ENCODE data around the gene SPNS2. TPM values are rescaled to one million over a fixed set of nuclear protein-coding genes. Genes with fewer than 3 reads are reported as not detected.

Gene SPNS2
- total and polyA plus RNA-seq, 2 donors (not counting 1 experiment from before 2014, with no cell fraction given) = 0.48 TPM; not detected in 1

- TF ChIP-seq, protein P1, sequence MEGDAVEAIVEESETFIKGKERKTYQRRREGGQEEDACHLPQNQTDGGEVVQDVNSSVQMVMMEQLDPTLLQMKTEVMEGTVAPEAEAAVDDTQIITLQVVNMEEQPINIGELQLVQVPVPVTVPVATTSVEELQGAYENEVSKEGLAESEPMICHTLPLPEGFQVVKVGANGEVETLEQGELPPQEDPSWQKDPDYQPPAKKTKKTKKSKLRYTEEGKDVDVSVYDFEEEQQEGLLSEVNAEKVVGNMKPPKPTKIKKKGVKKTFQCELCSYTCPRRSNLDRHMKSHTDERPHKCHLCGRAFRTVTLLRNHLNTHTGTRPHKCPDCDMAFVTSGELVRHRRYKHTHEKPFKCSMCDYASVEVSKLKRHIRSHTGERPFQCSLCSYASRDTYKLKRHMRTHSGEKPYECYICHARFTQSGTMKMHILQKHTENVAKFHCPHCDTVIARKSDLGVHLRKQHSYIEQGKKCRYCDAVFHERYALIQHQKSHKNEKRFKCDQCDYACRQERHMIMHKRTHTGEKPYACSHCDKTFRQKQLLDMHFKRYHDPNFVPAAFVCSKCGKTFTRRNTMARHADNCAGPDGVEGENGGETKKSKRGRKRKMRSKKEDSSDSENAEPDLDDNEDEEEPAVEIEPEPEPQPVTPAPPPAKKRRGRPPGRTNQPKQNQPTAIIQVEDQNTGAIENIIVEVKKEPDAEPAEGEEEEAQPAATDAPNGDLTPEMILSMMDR (IDR thresholded peaks at IDR 0.05) = no peak
- no peak for TF ChIP-seq EZH2 (IDR thresholded peaks at IDR 0.05; ENCODE audit: borderline replicate concordance, insufficient read depth, low read depth, low read length, poor library complexity, severe bottlenecking)
- Histone ChIP-seq H3K27me3 (replicated peaks in 1 of 4; ENCODE audit: control extremely low read depth in 1 of 4, control insufficient read depth in 3 of 4, insufficient read depth in 4 of 4, low read length in 3 of 4) (peaks cover 0 to 2% (median 0%) of the 10 kb centered on the region in 4 experiments), H3K4me2 (replicated peaks; ENCODE audit: low read depth, low read length, poor library complexity, severe bottlenecking) (no peak overlapping the region), H3K79me2 (ENCODE audit: control insufficient read depth, insufficient read depth, low read length) (no peaks in the 10 kb centered on the region), H3K4me1 (ENCODE audit: control insufficient read depth in 2 of 2, insufficient read depth in 2 of 2, low read length in 2 of 2) (peaks cover 0 to 3% of the 10 kb centered on the region in 2 donors), H3K4me3 (ENCODE audit: control extremely low read depth in 1 of 5, extremely low read depth in 1 of 5, insufficient read depth in 1 of 5, low read depth in 2 of 5, low read length in 4 of 5) (no peak overlapping the region), H4K20me1 (ENCODE audit: control insufficient read depth, insufficient read depth, low read length, poor library complexity, severe bottlenecking) (no peaks in the 10 kb centered on the region), H2AFZ (ENCODE audit: insufficient read depth, low read depth, low read length, poor library complexity, severe bottlenecking) (no peak overlapping the region), H3K27ac (ENCODE audit: low read length in 2 of 2) (no peak overlapping the region), H3K9me3 (ENCODE audit: control extremely low read depth in 1 of 3, control insufficient read depth in 2 of 3, insufficient read depth in 1 of 3, low read length in 2 of 3) (no peaks in the 10 kb centered on the region), H3K9ac (ENCODE audit: low read length) (no peak overlapping the region), H3K36me3 (replicated peaks in 1 of 2; ENCODE audit: control extremely low read depth in 1 of 2, control insufficient read depth in 1 of 2, extremely low read depth in 1 of 2, insufficient read depth in 2 of 2, low read length in 1 of 2) (no peaks in the 10 kb centered on the region)
- peaks cover 15% of the 10 kb centered on the region for H3K27me3 Mint-ChIP-seq
- ChIA-PET POLR2A (no interaction called here), CTCF (no interaction called here)
- 89% methylated on average over 32 of the region's 33 CpGs for WGBS (ENCODE audit: insufficient coverage)
- ATAC-seq (ENCODE audit: low read depth) (no peak), DNase-seq (no peak)
- no peak overlapping the region for H3K27ac Mint-ChIP-seq
- H3K4me1 Mint-ChIP-seq = peaks cover 2% of the 10 kb centered on the region
- intact Hi-C loops (cut with micrococcal nuclease) = no loop called here
- no peaks in the 10 kb centered on the region for H3K9me3 Mint-ChIP-seq (ENCODE audit: insufficient read depth)
- H3K4me3 Mint-ChIP-seq = no peak overlapping the region
These were observed 34.3 kb downstream of the SPNS2 start for GRCh38 chr17:4532860-4533522.

Measured in B cell (primary cell).